ENCODE results near the gene SDHAF2.

SDHAF2 gene

DNA sequence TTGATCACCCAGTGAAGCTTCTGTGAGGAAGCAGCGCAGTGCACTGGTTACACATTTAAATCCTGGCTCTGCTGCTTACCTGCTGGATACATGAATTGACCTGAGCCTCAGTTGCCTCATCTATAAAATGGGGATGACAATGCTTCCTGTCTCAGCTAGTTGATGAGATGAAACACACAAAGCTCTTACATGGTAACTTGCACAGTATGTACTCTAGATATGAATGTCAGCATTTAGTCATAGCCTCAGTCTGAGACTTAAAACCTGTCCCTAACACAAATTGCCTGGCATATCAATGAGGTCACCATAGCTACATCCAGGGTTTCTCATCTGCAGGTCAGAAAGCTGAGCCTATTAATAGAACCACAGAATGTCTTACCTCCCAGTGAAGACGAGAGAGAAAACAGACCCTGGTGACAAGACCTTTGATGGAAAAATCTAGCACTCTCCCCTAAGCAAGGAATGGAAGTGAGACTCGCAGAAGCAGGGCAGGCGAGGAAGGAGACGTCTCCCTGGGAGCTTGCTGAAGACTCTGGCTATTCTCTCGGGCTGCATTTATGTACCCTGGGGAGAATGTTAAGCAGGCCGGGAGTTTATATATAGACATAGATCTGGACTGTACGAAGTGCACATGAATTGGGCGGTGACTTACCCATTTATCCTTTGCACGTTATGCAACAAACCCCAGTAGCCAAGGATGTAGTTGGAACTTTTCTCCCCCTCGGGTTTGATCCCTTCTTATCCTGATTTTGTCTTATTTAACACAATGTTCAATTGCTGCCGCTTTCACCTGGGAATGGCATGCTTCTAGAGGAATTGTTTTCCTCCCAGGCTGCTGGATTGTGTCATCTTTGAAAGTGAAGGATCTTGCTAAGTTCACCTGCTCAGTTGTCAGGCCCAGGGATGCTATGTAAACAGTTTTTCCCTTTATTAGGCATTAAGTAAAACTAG is 18.0 kb downstream of the SDHAF2 start:
- peaks cover 57% of the 10 kb centered on the region for H3K36me3 Mint-ChIP-seq (ENCODE audit: low read depth)
- no peaks in the 10 kb centered on the region for H3K27me3 Mint-ChIP-seq (ENCODE audit: low read depth)
- peaks cover 4% of the 10 kb centered on the region for H3K9me3 Mint-ChIP-seq
- H3K27ac Mint-ChIP-seq = no peak overlapping the region
- H3K4me1 Mint-ChIP-seq = peaks cover 23% of the 10 kb centered on the region
- TF ChIP-seq, protein P1, sequence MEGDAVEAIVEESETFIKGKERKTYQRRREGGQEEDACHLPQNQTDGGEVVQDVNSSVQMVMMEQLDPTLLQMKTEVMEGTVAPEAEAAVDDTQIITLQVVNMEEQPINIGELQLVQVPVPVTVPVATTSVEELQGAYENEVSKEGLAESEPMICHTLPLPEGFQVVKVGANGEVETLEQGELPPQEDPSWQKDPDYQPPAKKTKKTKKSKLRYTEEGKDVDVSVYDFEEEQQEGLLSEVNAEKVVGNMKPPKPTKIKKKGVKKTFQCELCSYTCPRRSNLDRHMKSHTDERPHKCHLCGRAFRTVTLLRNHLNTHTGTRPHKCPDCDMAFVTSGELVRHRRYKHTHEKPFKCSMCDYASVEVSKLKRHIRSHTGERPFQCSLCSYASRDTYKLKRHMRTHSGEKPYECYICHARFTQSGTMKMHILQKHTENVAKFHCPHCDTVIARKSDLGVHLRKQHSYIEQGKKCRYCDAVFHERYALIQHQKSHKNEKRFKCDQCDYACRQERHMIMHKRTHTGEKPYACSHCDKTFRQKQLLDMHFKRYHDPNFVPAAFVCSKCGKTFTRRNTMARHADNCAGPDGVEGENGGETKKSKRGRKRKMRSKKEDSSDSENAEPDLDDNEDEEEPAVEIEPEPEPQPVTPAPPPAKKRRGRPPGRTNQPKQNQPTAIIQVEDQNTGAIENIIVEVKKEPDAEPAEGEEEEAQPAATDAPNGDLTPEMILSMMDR (IDR thresholded peaks at IDR 0.05; ENCODE audit: unreplicated experiment in 3 of 3) = no peak
- no peak overlapping the region for H3K4me3 Mint-ChIP-seq

DNA sequence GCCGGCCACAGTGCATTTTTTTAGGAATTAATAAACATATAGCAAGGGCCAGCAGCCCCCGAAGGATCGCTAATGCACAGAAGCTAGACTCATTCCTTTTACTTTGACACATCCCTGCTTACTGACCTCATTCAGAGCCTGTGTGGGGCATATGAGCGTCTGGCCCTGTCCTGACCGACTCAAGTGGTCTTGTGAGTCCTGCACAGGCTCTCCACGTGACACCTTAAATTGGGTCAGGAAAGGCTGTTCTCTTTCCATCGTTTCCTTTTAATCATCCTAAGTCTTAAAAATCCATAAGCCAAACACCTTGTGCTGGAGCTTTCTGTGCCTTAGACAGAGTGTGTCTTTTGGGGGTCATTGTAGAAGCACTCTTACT is 18.6 kb downstream of the SDHAF2 start:
- Mint-ChIP-seq H3K4me3 (no peak overlapping the region), H3K4me1 (peaks cover 24% of the 10 kb centered on the region), H3K27me3 (ENCODE audit: low read depth) (no peaks in the 10 kb centered on the region), H3K27ac (no peak overlapping the region), H3K36me3 (ENCODE audit: low read depth) (peaks cover 50% of the 10 kb centered on the region), H3K9me3 (no peaks in the 10 kb centered on the region)
- TF ChIP-seq, protein P1 (IDR thresholded peaks at IDR 0.05; ENCODE audit: unreplicated experiment in 3 of 3) = no peak

DNA sequence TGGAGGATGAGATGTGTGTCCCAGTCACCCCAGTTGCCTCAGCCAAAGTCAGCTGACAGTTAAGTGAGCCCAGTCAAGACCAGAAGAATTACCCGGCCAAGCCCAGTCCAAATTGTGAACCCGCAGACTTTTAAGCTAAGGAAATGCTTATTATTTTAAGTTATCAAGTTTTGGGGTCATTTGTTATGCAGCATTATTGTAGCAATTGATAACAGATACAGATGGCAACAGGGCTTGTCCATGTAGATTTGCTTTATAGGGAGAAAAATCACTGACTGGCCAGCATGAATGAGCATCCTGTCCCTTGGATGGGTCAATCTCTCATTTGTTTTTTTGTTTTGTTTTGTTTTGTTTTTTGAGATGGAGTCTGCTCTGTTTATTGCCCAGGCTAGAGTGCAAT is 22.9 kb downstream of the SDHAF2 start:
- Mint-ChIP-seq H3K4me1 (peaks cover 6% of the 10 kb centered on the region), H3K9me3 (no peaks in the 10 kb centered on the region), H3K27ac (no peak overlapping the region), H3K27me3 (ENCODE audit: low read depth) (no peaks in the 10 kb centered on the region), H3K4me3 (no peak overlapping the region), H3K36me3 (ENCODE audit: low read depth) (peaks cover 49% of the 10 kb centered on the region)
- TF ChIP-seq, protein P1 (IDR thresholded peaks at IDR 0.05; ENCODE audit: unreplicated experiment in 3 of 3) = no peak

DNA sequence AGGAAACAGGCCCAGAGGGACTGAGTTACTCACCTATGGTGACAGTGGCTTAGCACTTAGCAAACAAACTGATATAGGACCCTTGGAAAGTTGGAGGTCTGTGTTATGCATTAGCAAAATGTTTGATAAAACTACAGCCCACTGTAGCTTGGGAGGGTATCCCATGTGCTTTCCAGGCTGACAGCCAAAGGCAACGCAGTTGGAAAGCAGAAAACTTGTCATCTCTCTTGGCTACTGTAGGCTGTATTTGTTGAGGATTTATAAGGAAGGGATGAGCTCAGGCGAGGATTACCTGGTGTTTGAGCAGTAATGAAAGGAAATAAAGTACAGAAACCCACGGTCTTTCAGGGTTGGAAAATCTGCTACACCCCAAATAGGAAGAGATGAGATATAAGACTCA is 23.8 kb downstream of the SDHAF2 start:
- H3K27me3 Mint-ChIP-seq (ENCODE audit: low read depth) = no peaks in the 10 kb centered on the region
- no peak overlapping the region for H3K4me3 Mint-ChIP-seq
- H3K27ac Mint-ChIP-seq = no peak overlapping the region
- peaks cover 43% of the 10 kb centered on the region for H3K36me3 Mint-ChIP-seq (ENCODE audit: low read depth)
- H3K4me1 Mint-ChIP-seq = peaks cover 6% of the 10 kb centered on the region
- TF ChIP-seq, protein P1 (IDR thresholded peaks at IDR 0.05; ENCODE audit: unreplicated experiment in 3 of 3) = no peak
- no peaks in the 10 kb centered on the region for H3K9me3 Mint-ChIP-seq

DNA sequence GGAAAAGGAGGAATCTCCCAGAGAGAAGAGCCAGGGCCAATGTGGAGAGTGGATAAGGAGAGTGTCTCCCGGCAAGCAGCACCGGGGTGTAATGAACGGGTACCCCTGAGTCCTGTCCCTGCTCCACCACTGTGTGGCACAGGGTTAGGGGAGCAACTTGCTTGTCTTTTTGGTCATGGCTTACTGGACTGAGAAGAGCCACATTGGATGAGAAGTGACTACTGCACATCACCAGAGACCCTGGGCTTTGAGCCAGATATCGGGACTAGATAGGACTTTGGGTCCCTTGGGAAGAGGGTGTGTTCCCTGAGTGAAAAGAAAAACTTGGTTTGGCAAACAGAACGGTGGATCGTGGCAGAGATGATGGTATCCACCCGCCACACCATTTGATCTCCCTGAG is 24.6 kb downstream of the SDHAF2 start:
- no peaks in the 10 kb centered on the region for H3K9me3 Mint-ChIP-seq
- H3K27ac Mint-ChIP-seq = no peak overlapping the region
- H3K4me1 Mint-ChIP-seq = peaks cover 6% of the 10 kb centered on the region
- H3K4me3 Mint-ChIP-seq = no peak overlapping the region
- TF ChIP-seq, protein P1 (IDR thresholded peaks at IDR 0.05; ENCODE audit: unreplicated experiment in 3 of 3) = no peak
- no peaks in the 10 kb centered on the region for H3K27me3 Mint-ChIP-seq (ENCODE audit: low read depth)
- peaks cover 39% of the 10 kb centered on the region for H3K36me3 Mint-ChIP-seq (ENCODE audit: low read depth)

DNA sequence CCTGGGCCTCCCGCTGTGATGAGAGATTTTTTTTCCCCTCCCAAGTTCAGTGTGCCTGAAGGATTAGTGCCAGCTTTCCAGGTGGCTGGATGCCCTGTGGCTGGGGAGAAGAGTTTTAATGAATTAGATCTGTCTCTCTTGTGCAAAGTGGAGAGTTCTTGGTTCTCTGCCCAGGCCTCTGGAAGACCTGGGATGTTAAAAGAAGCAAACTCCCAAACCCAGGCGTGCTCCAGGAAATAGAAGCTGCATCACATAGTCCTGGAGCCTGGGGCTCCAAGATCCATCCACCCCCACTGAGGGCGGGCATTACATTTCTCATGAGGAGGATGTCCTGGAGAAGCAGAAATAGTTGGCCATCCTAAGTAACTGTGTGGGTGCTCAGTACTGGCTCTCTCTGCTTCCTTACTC is 30.6 kb downstream of the SDHAF2 start:
- TF ChIP-seq, protein P1 (IDR thresholded peaks at IDR 0.05; ENCODE audit: unreplicated experiment in 3 of 3) = no peak
- Mint-ChIP-seq H3K27ac (peak overlapping the region in 1 of 3 experiments; percentile 46), H3K4me1 (peaks cover 9% of the 10 kb centered on the region), H3K36me3 (ENCODE audit: low read depth) (peaks cover 17% of the 10 kb centered on the region), H3K9me3 (no peaks in the 10 kb centered on the region), H3K27me3 (ENCODE audit: low read depth) (no peaks in the 10 kb centered on the region), H3K4me3 (no peak overlapping the region)
